Naive B cell (primary cell): ENCODE results near the gene ASNS. TPM values are rescaled to one million over a fixed set of nuclear protein-coding genes. Genes with fewer than 3 reads are reported as not detected.
"Not testable (repeated sequence)": the region's sequence is repeated elsewhere in the genome, so short reads cannot be mapped to it uniquely, and the experiment has no call there.

Source experiments
- ATAC-seq, 2 donors: fragments of 150-1000 bp; cut with Tn5 transposase; 2 replicates each; pipeline ENCODE4 v1.10.0; 2021; ENCODE audit warnings: low read depth in 2 of 2, mild to moderate bottlenecking in 2 of 2, moderate library complexity in 2 of 2
- DNase-seq: peaks from one replicate; pipeline ENCODE4 v3.0.0; 2022
- H3K27ac Mint-ChIP-seq, 6 donors: one replicate each; pipeline ENCODE4 v1.8.0; 2020 to 2022; ENCODE audit warnings: mild to moderate bottlenecking in 6 of 6, mixed read lengths in 6 of 6, moderate library complexity in 5 of 6, inconsistent platforms in 2 of 6
- H3K27me3 Mint-ChIP-seq, 3 donors: one replicate each; pipeline ENCODE4 v1.8.0; 2021 to 2022; ENCODE audit warnings: mixed read lengths in 3 of 3, mild to moderate bottlenecking in 1 of 3
- H3K36me3 Mint-ChIP-seq, 2 donors: one replicate each; pipeline ENCODE4 v1.8.0; 2020 to 2022; ENCODE audit warnings: mixed read lengths in 2 of 2, inconsistent platforms in 1 of 2, mild to moderate bottlenecking in 1 of 2
- H3K4me1 Mint-ChIP-seq, 3 donors: one replicate each; pipeline ENCODE4 v1.8.0; 2020 to 2022; ENCODE audit warnings: mixed read lengths in 3 of 3, inconsistent platforms in 1 of 3, mild to moderate bottlenecking in 1 of 3, moderate library complexity in 1 of 3
- H3K4me3 Mint-ChIP-seq, 8 donors: one replicate each; pipeline ENCODE4 v1.8.0; 2020 to 2022; ENCODE audit warnings: mild to moderate bottlenecking in 8 of 8, mixed read lengths in 8 of 8, moderate library complexity in 8 of 8, inconsistent platforms in 2 of 8
- H3K9me3 Mint-ChIP-seq, 7 donors: one replicate each; pipeline ENCODE4 v1.8.0; 2020 to 2022; ENCODE audit warnings: mixed read lengths in 7 of 7, mild to moderate bottlenecking in 5 of 7, inconsistent platforms in 2 of 7, moderate library complexity in 1 of 7
- polyA plus RNA-seq, 6 donors: library from polyadenylated mRNA; unstranded; fragments of 300-500 nt; fragmentation: Illumina TruSeq; gene quantifications; one replicate each; pipeline ENCODE4 v1.2.3, GENCODE V29; 2021; ENCODE audit warnings: low read depth in 6 of 6

The ASNS gene, protein sequence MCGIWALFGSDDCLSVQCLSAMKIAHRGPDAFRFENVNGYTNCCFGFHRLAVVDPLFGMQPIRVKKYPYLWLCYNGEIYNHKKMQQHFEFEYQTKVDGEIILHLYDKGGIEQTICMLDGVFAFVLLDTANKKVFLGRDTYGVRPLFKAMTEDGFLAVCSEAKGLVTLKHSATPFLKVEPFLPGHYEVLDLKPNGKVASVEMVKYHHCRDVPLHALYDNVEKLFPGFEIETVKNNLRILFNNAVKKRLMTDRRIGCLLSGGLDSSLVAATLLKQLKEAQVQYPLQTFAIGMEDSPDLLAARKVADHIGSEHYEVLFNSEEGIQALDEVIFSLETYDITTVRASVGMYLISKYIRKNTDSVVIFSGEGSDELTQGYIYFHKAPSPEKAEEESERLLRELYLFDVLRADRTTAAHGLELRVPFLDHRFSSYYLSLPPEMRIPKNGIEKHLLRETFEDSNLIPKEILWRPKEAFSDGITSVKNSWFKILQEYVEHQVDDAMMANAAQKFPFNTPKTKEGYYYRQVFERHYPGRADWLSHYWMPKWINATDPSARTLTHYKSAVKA
- 10 to 100 TPM; 20.6 to 44.6 (median 28.0) TPM for polyA plus RNA-seq

- Mint-ChIP-seq H3K9me3 (no peaks in the 10 kb centered on the region), H3K27ac (peak within 1 kb of the TSS; percentile 89 to 97 (median 93)), H3K36me3 (peaks cover 0 to 4% of the 10 kb centered on the region in 2 donors), H3K27me3 (no peaks in the 10 kb centered on the region), H3K4me3 (peak within 1 kb of the TSS; percentile 86 to 96 (median 93)), H3K4me1 (peaks cover 8 to 14% (median 9%) of the 10 kb centered on the region in 3 donors)
- ATAC-seq (peak; percentile 85 to 88), DNase-seq (peak; percentile 88)
Observed at GRCh38 chr7:97872025-97872669, at the start of gene ASNS. Gene ASNS, minus strand, starts transcription at chr7:97872408. Its CDS starts 3,252 bp downstream, at chr7:97869156.

GRCh38 chr7:97921254-97921653 lies 49.0 kb upstream of the ASNS start:
- not testable (repeated sequence) for ATAC-seq, H3K36me3 Mint-ChIP-seq, H3K4me1 Mint-ChIP-seq, H3K27ac Mint-ChIP-seq, H3K9me3 Mint-ChIP-seq, H3K27me3 Mint-ChIP-seq, H3K4me3 Mint-ChIP-seq, DNase-seq

GRCh38 chr7:97915267-97915666 lies 43.1 kb upstream of the ASNS start:
- not testable (repeated sequence) for H3K9me3 Mint-ChIP-seq, H3K4me1 Mint-ChIP-seq, H3K4me3 Mint-ChIP-seq, H3K36me3 Mint-ChIP-seq, H3K27me3 Mint-ChIP-seq, DNase-seq, ATAC-seq
- H3K27ac Mint-ChIP-seq: peak overlapping the region in 1 of 6 donors; percentile 7

DNA sequence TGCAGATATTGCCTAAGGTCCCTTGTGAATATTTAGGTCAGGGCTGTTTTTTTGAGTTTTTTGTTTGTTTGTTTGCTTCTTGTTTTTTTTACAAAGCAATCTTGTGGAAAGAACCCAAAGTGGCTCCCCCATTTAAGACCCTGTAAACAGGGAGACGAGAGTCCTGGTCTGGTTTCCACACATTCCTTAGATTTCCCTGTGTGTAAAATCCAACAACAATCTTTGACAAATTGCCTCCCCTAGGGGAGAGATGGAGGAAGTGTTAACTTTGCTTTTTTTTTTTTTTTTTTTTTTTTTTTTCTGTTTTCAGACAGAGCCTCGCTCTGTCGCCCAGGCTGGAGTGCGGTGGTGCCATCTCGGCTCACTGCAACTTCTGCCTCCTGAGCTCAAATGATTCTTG lies 40.1 kb upstream of the ASNS start:
- H3K4me1 Mint-ChIP-seq, ATAC-seq, H3K27me3 Mint-ChIP-seq, H3K36me3 Mint-ChIP-seq, DNase-seq, H3K27ac Mint-ChIP-seq, H3K9me3 Mint-ChIP-seq, H3K4me3 Mint-ChIP-seq: not testable (repeated sequence)

DNA sequence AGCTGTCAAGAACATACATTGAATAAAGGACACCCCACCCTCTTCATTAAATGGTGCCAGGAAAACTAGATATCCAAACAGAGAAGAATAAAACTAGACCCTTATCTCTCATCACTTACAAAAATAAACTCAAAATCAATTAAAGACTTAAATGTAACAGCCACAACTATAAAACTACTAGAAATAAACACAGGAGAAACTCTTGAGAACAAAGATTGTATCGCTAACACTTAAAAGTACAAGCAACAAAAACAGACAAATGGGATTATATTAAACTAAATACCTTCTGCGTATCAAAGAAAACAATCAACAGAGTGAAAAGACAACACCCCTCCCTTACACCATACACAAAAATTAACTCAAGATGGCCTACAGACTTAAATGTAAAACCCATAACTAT lies 24.7 kb upstream of the ASNS start:
- H3K36me3 Mint-ChIP-seq, DNase-seq, H3K27ac Mint-ChIP-seq, H3K27me3 Mint-ChIP-seq, H3K4me1 Mint-ChIP-seq, ATAC-seq: not testable (repeated sequence)
- peaks cover 0 to 24% (median 9%) of the 10 kb centered on the region in 7 donors for H3K9me3 Mint-ChIP-seq
- H3K4me3 Mint-ChIP-seq: peak overlapping the region in 1 of 8 donors; percentile 16

DNA sequence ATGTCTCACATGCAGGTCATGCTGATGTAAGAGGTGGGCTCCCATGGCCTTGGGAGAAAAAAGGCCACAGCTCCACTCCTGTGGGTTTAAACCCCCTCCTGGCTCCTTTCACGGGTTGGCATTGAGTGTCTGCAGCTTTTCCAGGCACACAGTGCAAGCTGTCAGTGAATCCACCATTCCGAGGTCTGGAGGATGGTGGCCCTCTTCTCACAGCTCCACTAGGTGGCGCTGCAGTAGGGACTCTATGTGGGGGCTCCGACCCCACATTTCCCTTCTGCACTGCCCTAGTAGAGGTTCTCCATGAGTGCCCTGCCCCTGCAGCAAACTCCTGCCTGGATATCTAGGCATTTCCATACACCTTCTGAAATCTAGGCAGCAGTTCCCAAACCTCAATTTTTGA lies 19.5 kb upstream of the ASNS start:
- not testable (repeated sequence) for DNase-seq, ATAC-seq, H3K27me3 Mint-ChIP-seq, H3K4me1 Mint-ChIP-seq, H3K27ac Mint-ChIP-seq, H3K4me3 Mint-ChIP-seq
- peaks cover 4 to 36% (median 18%) of the 10 kb centered on the region in 7 donors for H3K9me3 Mint-ChIP-seq
- peaks cover 4 to 15% of the 10 kb centered on the region in 2 donors for H3K36me3 Mint-ChIP-seq

DNA sequence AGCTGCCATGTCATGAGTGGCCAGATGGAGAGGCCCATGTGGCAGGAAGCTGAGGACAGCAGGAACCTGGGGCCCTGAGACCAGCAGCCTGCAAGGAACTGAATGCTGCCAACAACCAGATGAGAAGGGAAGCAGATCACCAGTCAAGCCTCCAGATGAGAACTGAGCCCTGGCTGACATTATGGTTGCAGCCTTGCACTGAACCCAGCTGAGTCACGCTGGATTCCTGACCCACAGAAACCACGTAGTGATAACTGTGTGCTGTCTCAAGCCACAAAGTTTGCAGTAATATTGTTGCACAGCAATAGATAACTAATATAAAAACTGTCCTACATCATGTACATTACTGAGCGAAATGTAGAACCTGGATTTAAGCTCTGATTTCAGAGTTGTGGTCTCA lies 7.3 kb upstream of the ASNS start:
- H3K4me3 Mint-ChIP-seq, H3K36me3 Mint-ChIP-seq: not testable (repeated sequence)

DNA sequence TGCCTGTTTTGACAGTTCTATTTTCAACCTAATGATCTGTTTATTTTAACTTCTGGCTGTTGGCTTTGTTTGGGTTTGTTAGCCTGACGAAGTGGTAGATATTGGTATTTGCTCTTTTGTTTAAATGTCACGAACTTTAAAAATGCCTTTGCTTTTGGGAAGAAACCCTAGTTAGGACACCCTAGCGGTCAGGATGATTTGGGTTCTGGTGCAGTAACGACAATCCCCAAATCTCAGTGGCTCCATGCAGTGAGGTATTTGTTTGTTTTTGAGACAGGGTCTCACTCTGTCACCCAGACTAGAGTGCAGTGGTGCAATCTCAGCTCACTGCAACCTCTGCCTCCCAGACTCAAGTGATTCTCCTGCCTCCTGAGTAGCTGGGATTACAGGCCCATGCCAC lies 2.7 kb upstream of the ASNS start:
- not testable (repeated sequence) for DNase-seq, H3K27me3 Mint-ChIP-seq, H3K9me3 Mint-ChIP-seq, H3K27ac Mint-ChIP-seq, ATAC-seq, H3K4me3 Mint-ChIP-seq, H3K36me3 Mint-ChIP-seq
- H3K4me1 Mint-ChIP-seq: peaks cover 8 to 14% (median 9%) of the 10 kb centered on the region in 3 donors

More for the DNA sequence above, 7.3 kb upstream of the ASNS start:
- H3K4me1 Mint-ChIP-seq, H3K27me3 Mint-ChIP-seq, H3K27ac Mint-ChIP-seq, H3K9me3 Mint-ChIP-seq, DNase-seq, ATAC-seq: not testable (repeated sequence)

- peak overlapping the region in 3 of 8 donors; percentile 63 to 83 (median 81) for H3K4me3 Mint-ChIP-seq
- no peaks in the 10 kb centered on the region for H3K9me3 Mint-ChIP-seq
- DNase-seq: no peak
- no peaks in the 10 kb centered on the region for H3K36me3 Mint-ChIP-seq
- H3K4me1 Mint-ChIP-seq: peaks cover 8 to 14% (median 9%) of the 10 kb centered on the region in 3 donors
- H3K27ac Mint-ChIP-seq: peak overlapping the region in 1 of 6 donors; percentile 83
- ATAC-seq: no peak
- no peaks in the 10 kb centered on the region for H3K27me3 Mint-ChIP-seq
Observed at GRCh38 chr7:97873606-97874005, 1.4 kb upstream of the ASNS start.

DNA sequence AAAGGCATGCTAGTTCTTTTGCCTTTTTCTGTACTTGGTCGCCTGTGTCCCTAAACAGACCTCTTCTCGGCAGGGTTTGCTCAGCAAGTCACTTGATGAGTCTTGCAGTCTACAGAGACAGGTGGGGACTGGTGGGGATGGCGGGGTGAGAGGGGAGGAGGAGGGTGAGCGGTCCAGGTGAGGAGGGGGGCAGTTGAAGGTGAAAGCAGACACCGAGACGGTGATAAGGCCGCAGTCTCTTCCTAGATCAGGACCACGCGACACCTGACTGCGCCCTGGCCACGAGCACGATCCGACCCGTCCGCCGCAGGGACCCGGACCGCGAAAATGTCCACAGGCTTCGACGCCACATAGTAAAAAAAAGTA lies 566 bp downstream of the ASNS start:
- DNase-seq (no peak), ATAC-seq (peak; percentile 9 to 19)
- no peaks in the 10 kb centered on the region for H3K27me3 Mint-ChIP-seq
- H3K4me1 Mint-ChIP-seq: peaks cover 8 to 14% (median 9%) of the 10 kb centered on the region in 3 donors
- H3K9me3 Mint-ChIP-seq: no peaks in the 10 kb centered on the region
- H3K36me3 Mint-ChIP-seq: peaks cover 0 to 9% of the 10 kb centered on the region in 2 donors
- H3K4me3 Mint-ChIP-seq: peak overlapping the region; percentile 86 to 96 (median 93)
- H3K27ac Mint-ChIP-seq: peak overlapping the region; percentile 89 to 97 (median 93)

GRCh38 chr7:97868788-97869187 lies 3.4 kb downstream of the ASNS start:
- Mint-ChIP-seq H3K36me3 (peaks cover 0 to 15% of the 10 kb centered on the region in 2 donors), H3K4me1 (peaks cover 8 to 14% (median 9%) of the 10 kb centered on the region in 3 donors), H3K4me3 (no peak overlapping the region), H3K9me3 (no peaks in the 10 kb centered on the region), H3K27me3 (no peaks in the 10 kb centered on the region), H3K27ac (no peak overlapping the region)
- ATAC-seq (no peak), DNase-seq (no peak)

- H3K9me3 Mint-ChIP-seq: no peaks in the 10 kb centered on the region
- ATAC-seq (no peak), DNase-seq (no peak)
- no peaks in the 10 kb centered on the region for H3K27me3 Mint-ChIP-seq
- H3K4me1 Mint-ChIP-seq: peaks cover 8 to 14% (median 9%) of the 10 kb centered on the region in 3 donors
- H3K4me3 Mint-ChIP-seq: no peak overlapping the region
- peaks cover 0 to 15% of the 10 kb centered on the region in 2 donors for H3K36me3 Mint-ChIP-seq
- H3K27ac Mint-ChIP-seq: no peak overlapping the region
Observed at GRCh38 chr7:97868314-97868713, 3.9 kb downstream of the ASNS start.

DNA sequence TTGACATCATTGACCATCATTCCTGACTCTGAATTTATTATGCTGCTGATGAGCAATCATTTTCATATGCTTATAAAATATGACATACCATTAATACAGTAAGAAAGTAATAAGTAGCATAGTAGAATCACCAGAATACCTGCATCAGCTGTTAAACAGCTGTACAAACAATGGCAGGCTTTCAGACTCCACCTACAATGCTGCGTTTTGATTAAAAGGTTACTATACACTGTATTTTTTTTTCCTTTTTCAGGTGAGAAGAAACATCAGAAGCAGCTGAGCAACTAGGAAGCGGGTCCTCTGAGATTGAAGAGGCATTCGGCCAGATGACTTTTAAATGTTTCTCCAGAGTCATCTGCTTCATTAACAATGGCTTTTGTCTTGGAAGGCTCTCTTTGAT lies 7.1 kb downstream of the ASNS start:
- no peaks in the 10 kb centered on the region for H3K9me3 Mint-ChIP-seq
- ATAC-seq (no peak), DNase-seq (no peak)
- peaks cover 8 to 20% of the 10 kb centered on the region in 2 donors for H3K36me3 Mint-ChIP-seq
- no peak overlapping the region for H3K27ac Mint-ChIP-seq
- H3K27me3 Mint-ChIP-seq: no peaks in the 10 kb centered on the region
- peaks cover 0 to 4% (median 0%) of the 10 kb centered on the region in 3 donors for H3K4me1 Mint-ChIP-seq
- no peak overlapping the region for H3K4me3 Mint-ChIP-seq
